ENCODE measurements around the gene PRKAB2.
"Not testable (repeated sequence)": the region's sequence is repeated elsewhere in the genome, so short reads cannot be mapped to it uniquely, and the experiment has no call there.

PRKAB2 gene

GRCh38 chr1:147201276-147201675 lies 29.0 kb upstream of the PRKAB2 start:
- DNase-seq = no peak
- Mint-ChIP-seq H3K4me3 (no peak overlapping the region), H3K4me1 (no peaks in the 10 kb centered on the region), H3K36me3 (ENCODE audit: low read depth) (no peaks in the 10 kb centered on the region), H3K9me3 (no peaks in the 10 kb centered on the region), H3K27ac (no peak overlapping the region), H3K27me3 (ENCODE audit: low read depth, poor library complexity) (no peaks in the 10 kb centered on the region)
- TF ChIP-seq, protein P1, sequence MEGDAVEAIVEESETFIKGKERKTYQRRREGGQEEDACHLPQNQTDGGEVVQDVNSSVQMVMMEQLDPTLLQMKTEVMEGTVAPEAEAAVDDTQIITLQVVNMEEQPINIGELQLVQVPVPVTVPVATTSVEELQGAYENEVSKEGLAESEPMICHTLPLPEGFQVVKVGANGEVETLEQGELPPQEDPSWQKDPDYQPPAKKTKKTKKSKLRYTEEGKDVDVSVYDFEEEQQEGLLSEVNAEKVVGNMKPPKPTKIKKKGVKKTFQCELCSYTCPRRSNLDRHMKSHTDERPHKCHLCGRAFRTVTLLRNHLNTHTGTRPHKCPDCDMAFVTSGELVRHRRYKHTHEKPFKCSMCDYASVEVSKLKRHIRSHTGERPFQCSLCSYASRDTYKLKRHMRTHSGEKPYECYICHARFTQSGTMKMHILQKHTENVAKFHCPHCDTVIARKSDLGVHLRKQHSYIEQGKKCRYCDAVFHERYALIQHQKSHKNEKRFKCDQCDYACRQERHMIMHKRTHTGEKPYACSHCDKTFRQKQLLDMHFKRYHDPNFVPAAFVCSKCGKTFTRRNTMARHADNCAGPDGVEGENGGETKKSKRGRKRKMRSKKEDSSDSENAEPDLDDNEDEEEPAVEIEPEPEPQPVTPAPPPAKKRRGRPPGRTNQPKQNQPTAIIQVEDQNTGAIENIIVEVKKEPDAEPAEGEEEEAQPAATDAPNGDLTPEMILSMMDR (IDR thresholded peaks at IDR 0.05) = no peak

DNA sequence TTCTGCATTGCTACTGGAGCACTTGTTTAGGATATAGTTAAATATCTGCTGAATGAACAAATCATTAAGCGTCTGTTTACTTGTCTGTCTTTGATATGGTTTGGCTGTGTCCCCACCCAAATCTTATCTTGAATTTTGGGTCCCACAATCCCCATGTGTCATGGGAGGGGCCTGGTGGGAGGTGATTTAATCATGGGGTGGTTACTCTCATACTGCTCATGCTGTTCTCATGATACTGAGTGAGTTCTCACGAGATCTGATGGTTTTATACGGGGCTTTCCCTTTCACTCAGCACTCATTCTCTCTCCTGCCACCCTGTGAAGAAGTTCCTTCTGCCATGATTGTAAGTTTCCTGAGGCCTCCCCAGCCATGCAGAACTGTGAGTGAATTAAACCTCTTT lies 25.1 kb upstream of the PRKAB2 start:
- not testable (repeated sequence) for H3K4me1 Mint-ChIP-seq; H3K36me3 Mint-ChIP-seq (ENCODE audit: low read depth); H3K4me3 Mint-ChIP-seq; DNase-seq; H3K27ac Mint-ChIP-seq; H3K27me3 Mint-ChIP-seq (ENCODE audit: low read depth, poor library complexity)
- H3K9me3 Mint-ChIP-seq = peaks cover 16% of the 10 kb centered on the region

DNA sequence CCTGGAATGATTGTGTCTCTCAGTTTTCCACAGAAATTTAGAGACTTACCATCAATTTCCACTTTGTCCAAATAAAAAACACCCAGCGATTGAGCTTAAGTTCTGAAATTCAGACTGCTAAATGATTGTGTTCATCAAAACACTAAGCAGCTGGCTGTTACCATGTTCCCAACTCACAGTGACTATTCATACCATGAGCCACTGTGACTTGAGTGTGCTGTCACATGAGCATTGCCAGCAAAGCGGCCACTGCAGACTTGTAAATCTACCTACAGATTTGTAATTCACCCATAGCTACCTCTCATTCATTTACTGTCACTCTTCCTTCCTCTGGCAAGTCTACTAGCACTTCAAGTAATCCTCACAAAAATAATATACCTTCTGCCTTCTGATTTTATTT lies 17.2 kb upstream of the PRKAB2 start:
- Mint-ChIP-seq H3K27me3 (ENCODE audit: low read depth, poor library complexity) (peaks cover 11% of the 10 kb centered on the region), H3K4me1 (no peaks in the 10 kb centered on the region), H3K36me3 (ENCODE audit: low read depth) (no peaks in the 10 kb centered on the region), H3K27ac (no peak overlapping the region), H3K4me3 (no peak overlapping the region), H3K9me3 (peaks cover 13% of the 10 kb centered on the region)
- DNase-seq = no peak
- TF ChIP-seq, protein P1 (IDR thresholded peaks at IDR 0.05) = no peak

GRCh38 chr1:147185432-147185831 lies 13.2 kb upstream of the PRKAB2 start:
- no peak for DNase-seq
- TF ChIP-seq, protein P1 (IDR thresholded peaks at IDR 0.05) = no peak
- H3K9me3 Mint-ChIP-seq = no peaks in the 10 kb centered on the region
- no peaks in the 10 kb centered on the region for H3K36me3 Mint-ChIP-seq (ENCODE audit: low read depth)
- H3K27ac Mint-ChIP-seq = no peak overlapping the region
- no peak overlapping the region for H3K4me3 Mint-ChIP-seq
- peaks cover 8% of the 10 kb centered on the region for H3K27me3 Mint-ChIP-seq (ENCODE audit: low read depth, poor library complexity)
- no peaks in the 10 kb centered on the region for H3K4me1 Mint-ChIP-seq

GRCh38 chr1:147177611-147178380 lies 5.5 kb upstream of the PRKAB2 start:
- peaks cover 49% of the 10 kb centered on the region for H3K36me3 Mint-ChIP-seq (ENCODE audit: low read depth)
- no peak for DNase-seq
- no peak overlapping the region for H3K27ac Mint-ChIP-seq
- no peak overlapping the region for H3K4me3 Mint-ChIP-seq
- H3K27me3 Mint-ChIP-seq (ENCODE audit: low read depth, poor library complexity) = peaks cover 1% of the 10 kb centered on the region
- peaks cover 22% of the 10 kb centered on the region for H3K4me1 Mint-ChIP-seq
- TF ChIP-seq, protein P1 (IDR thresholded peaks at IDR 0.05) = no peak
- H3K9me3 Mint-ChIP-seq = peaks cover 36% of the 10 kb centered on the region

- peak overlapping the region; percentile 98 for H3K4me3 Mint-ChIP-seq
- peaks cover 11% of the 10 kb centered on the region for H3K9me3 Mint-ChIP-seq
- peaks cover 30% of the 10 kb centered on the region for H3K36me3 Mint-ChIP-seq (ENCODE audit: low read depth)
- H3K27ac Mint-ChIP-seq = peak overlapping the region; percentile 98
- DNase-seq = no peak
- H3K4me1 Mint-ChIP-seq = peaks cover 55% of the 10 kb centered on the region
- H3K27me3 Mint-ChIP-seq (ENCODE audit: low read depth, poor library complexity) = no peaks in the 10 kb centered on the region
- TF ChIP-seq, protein P1 (IDR thresholded peaks at IDR 0.05) = no peak
These were observed 687 bp downstream of the PRKAB2 start for GRCh38 chr1:147171399-147172167.

Data from nephron progenitor cell (in vitro differentiated cells).